NCI-H1694 treated with DMSO at 0.1 percent for 48 hours (cell line): Measurements from ENCODE around the gene PANX3.
A peak's percentile ranks its signal among the peaks of the same experiment; 100 is the strongest.

ENCODE experiments used
- DNase-seq: peaks from one replicate; lab custom pipeline; 2025; lab: John Stamatoyannopoulos, UW

The PANX3 gene

GRCh38 chr11:124612567-124613246 lies 1.5 kb downstream of the PANX3 start:
- DNase-seq = no peak

DNA sequence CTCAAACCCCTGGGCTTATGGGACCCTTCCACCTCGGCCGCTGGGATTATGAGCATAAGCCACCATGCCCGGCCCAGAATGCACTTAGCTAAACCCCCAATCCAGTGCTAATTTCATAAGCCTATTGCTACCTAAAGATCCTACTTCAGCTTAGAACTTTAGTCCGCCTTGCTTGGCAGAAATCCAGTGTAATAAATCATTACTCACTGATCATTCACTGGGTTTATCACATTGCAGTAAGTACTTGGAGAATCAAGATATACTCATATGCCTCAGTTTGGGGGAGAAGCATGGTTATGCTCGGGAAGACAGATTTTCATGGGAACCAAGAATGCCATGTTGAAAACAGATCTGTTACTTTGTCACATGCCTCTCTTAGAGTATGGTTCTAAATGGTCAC lies 7.6 kb downstream of the PANX3 start:
- DNase-seq = no peak

GRCh38 chr11:124622531-124623451 lies 11.6 kb downstream of the PANX3 start, which contains the start of gene TBRG1:
TBRG1 (plus strand) TSS chr11:124622864; CDS start chr11:124623084, 220 bp downstream.
- DNase-seq = peak; percentile 57

DNA sequence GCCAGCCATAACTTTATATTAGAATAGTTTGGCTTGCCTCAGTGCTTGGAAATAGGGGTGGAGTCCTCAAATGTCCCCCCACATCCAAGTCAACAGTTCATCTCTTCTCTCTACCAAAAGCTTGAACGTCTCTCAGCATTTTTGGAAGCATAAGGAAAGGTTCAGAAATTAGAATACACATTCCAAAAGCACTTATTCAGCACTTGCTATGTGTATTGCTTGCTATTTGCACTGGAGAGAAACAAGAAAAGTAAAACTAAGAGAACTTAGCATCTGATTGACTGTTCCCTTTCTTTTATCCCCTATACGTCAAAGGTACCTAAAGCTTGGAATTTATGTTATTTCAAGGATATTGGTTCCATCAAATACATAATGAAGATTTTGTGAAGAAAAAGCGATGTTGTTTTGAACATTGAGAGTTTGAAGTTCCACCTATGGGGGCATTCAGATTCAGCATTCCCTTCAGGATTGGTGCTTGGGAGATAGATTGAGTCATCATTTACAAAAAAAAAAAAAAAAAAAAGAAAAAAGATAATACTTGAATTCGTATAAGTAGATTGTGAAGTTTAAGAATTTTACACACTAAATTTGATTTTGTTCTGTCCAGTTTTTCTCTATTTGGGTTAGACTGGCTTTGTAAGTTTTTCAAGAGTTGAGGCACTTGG lies 12.8 kb downstream of the PANX3 start:
- DNase-seq = no peak

- DNase-seq = no peak
These were observed 14.4 kb downstream of the PANX3 start for GRCh38 chr11:124625504-124626168.

DNA sequence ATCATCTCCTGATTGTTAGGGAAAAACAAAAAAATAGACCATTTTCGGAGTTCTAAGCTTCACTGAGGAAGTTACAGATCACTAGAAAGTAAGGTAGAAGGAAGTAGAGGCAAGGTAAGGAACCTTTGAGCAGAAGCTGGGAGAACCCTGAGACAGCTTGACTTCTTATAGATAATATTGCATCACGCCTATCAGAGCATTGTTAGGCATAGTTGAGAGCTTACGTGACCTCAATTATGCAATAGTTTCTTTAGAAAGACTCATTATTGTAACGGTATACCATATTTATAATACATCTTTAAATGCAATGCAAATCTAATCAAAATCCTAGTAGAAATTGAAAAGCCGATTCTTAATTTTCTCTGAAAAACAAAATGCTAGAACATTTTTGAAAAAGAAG lies 16.3 kb downstream of the PANX3 start:
- no peak for DNase-seq

GRCh38 chr11:124629961-124630360 lies 18.7 kb downstream of the PANX3 start:
- no peak for DNase-seq

DNA sequence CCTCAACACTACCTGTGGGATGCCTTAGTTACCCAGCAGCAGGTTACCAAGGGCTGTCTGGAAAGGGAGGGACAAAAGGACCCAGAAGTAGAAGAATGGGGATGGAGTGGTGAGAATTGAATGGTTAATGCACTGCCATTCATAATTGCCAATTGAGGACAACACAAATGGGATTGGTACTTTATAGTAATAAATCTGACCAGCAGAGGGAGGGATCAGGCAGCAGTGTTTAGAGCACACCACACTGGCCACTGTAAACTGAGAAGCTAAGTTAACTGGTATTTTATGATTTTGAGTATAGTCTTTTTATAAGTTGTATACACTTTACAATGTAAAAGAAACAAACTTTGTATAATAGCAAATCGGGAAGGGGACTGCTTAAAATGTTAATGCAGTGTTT lies 22.1 kb downstream of the PANX3 start:
- no peak for DNase-seq

DNA sequence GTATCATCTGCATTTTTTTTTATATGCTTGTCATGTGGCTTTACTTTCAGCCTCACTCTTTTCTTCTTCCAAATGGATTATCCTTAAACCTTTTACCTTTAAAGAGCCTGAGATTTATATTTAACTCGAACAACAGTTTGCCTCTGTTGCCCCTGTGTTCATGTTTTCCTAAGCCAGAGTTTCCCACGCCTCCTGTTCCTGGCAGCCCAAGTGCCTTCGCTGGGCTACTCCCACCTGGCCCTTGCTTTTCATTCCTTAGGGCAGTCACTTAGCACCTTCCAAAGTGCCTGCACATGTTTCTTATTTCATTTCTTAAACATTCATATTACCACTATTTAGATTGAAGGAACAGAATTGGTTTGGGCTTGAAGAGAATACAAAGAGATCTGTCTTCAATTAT lies 24.7 kb downstream of the PANX3 start:
- DNase-seq = no peak

- no peak for DNase-seq
These were observed 27.3 kb downstream of the PANX3 start for GRCh38 chr11:124638500-124638899.

- no peak for DNase-seq
These were observed 28.0 kb downstream of the PANX3 start for GRCh38 chr11:124639186-124639585.

- no peak for DNase-seq
These were observed 29.4 kb downstream of the PANX3 start for GRCh38 chr11:124640666-124641065.

DNA sequence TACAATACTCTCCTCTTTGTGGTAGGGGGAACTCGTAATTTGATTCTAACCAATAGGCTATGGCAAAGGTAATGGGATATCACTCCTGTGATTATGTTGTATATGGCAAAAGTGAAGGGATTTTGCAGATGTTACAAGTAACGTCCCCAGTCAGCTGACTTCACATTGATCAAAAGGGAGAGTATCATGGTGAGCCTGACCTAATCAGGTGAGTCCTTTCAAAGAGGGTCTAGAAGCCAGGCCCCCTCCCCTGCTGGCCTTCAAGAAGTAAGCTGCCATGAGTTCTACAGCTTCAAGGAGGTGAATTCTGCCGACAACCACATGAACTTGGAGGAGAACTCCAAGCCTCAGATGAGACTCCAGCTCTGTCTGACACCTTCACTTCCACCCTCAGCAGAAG lies 31.4 kb downstream of the PANX3 start:
- no peak for DNase-seq

GRCh38 chr11:124643042-124643604 lies 31.9 kb downstream of the PANX3 start:
- no peak for DNase-seq

GRCh38 chr11:124643605-124644425 lies 32.6 kb downstream of the PANX3 start:
- no peak for DNase-seq

DNA sequence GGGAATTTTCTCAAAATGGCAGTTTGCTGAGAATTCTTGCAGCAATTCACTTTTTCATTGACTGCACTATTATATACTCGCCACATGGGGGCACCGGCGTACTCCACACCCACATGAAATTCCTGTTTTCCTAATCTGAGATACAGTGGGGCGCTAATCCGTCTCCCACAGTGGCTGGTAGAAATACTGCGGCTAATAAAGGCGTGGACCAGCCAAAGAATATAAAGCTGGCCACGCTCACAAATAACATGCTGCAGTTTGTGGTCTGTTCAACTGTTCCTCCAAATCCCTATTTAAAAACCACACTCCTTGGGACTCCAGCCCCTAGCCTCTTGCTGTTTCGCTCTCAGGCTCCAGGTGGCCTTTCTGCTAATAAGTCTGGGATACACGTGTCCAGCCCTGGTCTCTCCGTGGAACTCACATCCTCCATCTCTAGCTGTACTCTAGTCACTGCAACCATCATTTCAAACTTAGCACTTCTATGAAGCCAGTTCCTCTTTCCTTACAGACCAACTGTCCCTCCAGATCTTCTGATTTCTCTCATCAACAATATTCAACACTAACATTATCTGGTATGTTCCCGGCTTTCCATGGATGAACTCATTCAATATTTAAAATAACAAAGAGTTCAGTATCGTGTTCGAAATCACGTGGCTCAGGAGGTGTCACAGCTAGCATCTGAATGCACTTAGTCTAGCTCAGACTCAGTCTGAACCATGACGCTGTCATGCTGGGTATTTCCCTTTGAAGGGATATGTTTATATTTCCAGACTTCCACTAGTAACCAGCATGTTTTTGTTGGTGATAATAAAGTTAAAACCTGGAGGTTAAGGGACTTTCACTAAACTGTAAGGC lies 33.4 kb downstream of the PANX3 start:
- DNase-seq = peak; percentile 25

- no peak for DNase-seq
These were observed 34.9 kb downstream of the PANX3 start for GRCh38 chr11:124646148-124646547.

GRCh38 chr11:124648610-124649009 lies 37.4 kb downstream of the PANX3 start:
- DNase-seq = no peak

DNA sequence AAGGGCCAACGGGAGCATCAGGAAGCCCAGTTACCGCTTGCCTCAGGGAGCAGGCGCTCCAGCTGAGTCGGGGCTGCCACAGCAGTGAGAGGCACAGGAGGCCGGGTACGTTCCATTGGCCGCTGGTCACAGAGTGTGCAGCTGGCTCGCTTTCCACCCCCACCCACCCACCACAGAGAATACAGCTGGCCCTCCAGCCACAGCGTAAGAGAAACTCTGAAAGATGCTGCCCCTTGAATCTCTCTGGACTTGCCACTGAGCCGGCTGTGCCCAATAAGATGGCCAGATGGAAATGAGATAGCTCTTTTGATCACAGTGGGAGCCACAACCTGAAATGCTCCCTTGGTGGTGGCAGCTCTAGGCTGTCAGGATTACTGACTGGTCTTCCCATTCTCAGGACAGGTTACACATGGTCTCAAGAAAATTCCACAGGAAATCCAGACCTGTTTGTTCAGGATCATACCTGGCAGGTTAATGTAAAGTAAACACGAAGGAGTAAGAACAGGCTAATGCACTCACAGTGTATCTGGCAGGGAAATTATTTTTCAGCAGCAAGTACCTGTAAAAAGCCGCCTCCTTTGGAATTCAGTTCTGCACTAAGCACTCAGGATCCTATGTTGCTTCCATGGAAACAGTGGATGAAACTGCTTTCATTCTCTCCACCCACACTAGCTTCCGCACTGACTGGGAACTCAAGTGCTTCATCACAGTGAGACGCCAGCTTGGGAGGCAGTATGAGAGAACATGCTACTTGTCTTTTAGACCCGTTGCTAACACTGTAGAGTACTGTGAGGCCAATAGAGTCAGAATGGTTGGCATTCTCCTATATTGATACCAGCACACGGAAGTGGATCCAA lies 45.8 kb downstream of the PANX3 start:
- no peak for DNase-seq
